Liver (tissue), 2 donors: ENCODE measurements around the gene IFI27.

ENCODE experiments used
- TF ChIP-seq, protein P1 (sequence below): IDR thresholded peaks from 2 replicates; pipeline ENCODE4 v1.6.1; 2016; ENCODE audit warnings: antibody characterized with exemption, mild to moderate bottlenecking
- TF ChIP-seq, protein P2 (sequence below): fragments of 150-350 bp; IDR thresholded peaks from 2 replicates; pipeline ENCODE4 v1.5.1; 2017; ENCODE audit warnings: improper control_type of control experiment, low read depth, low read length; ENCODE audit not compliant: missing input control
- donor health status: healthy.

DNA sequence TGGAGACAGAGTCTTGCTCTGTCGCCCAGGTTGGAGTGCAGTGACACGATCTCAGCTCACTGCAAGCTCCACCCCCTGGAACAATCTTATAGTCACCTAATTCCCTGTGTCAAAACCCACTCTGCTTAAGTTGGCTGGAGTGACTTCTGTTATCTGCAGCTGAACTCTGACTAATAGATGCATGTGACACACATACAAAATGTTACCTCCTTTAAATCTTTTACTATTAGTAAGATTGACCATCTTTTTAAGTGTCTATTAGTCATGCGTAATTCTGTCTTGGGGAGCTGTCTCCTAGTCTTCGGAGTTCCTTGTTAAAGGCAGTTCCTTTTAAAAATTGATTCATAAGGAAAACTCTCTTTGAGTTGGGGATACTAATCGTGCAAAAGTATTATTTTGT, 22.0 kb upstream of the IFI27 start:
- TF ChIP-seq, protein P1, sequence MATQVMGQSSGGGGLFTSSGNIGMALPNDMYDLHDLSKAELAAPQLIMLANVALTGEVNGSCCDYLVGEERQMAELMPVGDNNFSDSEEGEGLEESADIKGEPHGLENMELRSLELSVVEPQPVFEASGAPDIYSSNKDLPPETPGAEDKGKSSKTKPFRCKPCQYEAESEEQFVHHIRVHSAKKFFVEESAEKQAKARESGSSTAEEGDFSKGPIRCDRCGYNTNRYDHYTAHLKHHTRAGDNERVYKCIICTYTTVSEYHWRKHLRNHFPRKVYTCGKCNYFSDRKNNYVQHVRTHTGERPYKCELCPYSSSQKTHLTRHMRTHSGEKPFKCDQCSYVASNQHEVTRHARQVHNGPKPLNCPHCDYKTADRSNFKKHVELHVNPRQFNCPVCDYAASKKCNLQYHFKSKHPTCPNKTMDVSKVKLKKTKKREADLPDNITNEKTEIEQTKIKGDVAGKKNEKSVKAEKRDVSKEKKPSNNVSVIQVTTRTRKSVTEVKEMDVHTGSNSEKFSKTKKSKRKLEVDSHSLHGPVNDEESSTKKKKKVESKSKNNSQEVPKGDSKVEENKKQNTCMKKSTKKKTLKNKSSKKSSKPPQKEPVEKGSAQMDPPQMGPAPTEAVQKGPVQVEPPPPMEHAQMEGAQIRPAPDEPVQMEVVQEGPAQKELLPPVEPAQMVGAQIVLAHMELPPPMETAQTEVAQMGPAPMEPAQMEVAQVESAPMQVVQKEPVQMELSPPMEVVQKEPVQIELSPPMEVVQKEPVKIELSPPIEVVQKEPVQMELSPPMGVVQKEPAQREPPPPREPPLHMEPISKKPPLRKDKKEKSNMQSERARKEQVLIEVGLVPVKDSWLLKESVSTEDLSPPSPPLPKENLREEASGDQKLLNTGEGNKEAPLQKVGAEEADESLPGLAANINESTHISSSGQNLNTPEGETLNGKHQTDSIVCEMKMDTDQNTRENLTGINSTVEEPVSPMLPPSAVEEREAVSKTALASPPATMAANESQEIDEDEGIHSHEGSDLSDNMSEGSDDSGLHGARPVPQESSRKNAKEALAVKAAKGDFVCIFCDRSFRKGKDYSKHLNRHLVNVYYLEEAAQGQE: no peak
- TF ChIP-seq, protein P2, sequence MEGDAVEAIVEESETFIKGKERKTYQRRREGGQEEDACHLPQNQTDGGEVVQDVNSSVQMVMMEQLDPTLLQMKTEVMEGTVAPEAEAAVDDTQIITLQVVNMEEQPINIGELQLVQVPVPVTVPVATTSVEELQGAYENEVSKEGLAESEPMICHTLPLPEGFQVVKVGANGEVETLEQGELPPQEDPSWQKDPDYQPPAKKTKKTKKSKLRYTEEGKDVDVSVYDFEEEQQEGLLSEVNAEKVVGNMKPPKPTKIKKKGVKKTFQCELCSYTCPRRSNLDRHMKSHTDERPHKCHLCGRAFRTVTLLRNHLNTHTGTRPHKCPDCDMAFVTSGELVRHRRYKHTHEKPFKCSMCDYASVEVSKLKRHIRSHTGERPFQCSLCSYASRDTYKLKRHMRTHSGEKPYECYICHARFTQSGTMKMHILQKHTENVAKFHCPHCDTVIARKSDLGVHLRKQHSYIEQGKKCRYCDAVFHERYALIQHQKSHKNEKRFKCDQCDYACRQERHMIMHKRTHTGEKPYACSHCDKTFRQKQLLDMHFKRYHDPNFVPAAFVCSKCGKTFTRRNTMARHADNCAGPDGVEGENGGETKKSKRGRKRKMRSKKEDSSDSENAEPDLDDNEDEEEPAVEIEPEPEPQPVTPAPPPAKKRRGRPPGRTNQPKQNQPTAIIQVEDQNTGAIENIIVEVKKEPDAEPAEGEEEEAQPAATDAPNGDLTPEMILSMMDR: no peak
